Right cardiac atrium (tissue), 5 donors: Measurements from ENCODE around the gene LNP1. TPM values are rescaled to one million over a fixed set of nuclear protein-coding genes. Genes with fewer than 3 reads are reported as not detected.

Source experiments
- ATAC-seq, 2 donors: fragments of 200-7000 bp; cut with Tn5 transposase; one replicate each; pipeline versions ENCODE4 v1.8.0 to v1.9.1; 2020; ENCODE audit warnings: moderate library complexity in 2 of 2, mild to moderate bottlenecking in 1 of 2
- DNase-seq, 3 donors: peaks; one replicate each; pipeline ENCODE4 v3.0.0-alpha.2; 2020
- H3K27ac ChIP-seq: one replicate; pipeline ENCODE4 v1.5.1; 2013; ENCODE audit warnings: mild to moderate bottlenecking, low read length, control low read depth, moderate library complexity
- H3K27me3 ChIP-seq: one replicate; pipeline ENCODE4 v1.6.1; 2013; ENCODE audit not compliant: control insufficient read depth, insufficient read depth
- H3K4me1 ChIP-seq: one replicate; pipeline ENCODE4 v1.6.1; 2013; ENCODE audit warnings: low read length; ENCODE audit not compliant: control insufficient read depth, insufficient read depth
- H3K4me3 ChIP-seq: one replicate; pipeline ENCODE4 v1.5.1; 2013; ENCODE audit warnings: low read length, control low read depth
- H3K9me3 ChIP-seq: one replicate; pipeline ENCODE4 v1.6.1; 2013; ENCODE audit warnings: low read length; ENCODE audit not compliant: control insufficient read depth
- WGBS: extraction: QIAGEN DNeasy Blood & Tissue Kit; methylation state at CpG from one replicate; pipeline ENCODE4 v1.1.7; 2013; 5-methylcytosine and 5-hydroxymethylcytosine counted together
- intact Hi-C, 4 donors: fragments of 100-400 bp; cut with DNase I; formaldehyde crosslinking; loops; one replicate each; pipeline versions ENCODE4 v1.11.0 to v1.14.0; 2022 to 2023
- polyA plus RNA-seq: library from polyadenylated mRNA; stranded (reverse); fragments of 200-250 nt; gene quantifications from one replicate; pipeline ENCODE4 v1.2.3, GENCODE V29; 2013
- total RNA-seq, 4 donors: library from RNA; stranded (reverse); fragmentation: NEBNext Ultra II Directional; extraction: Animal tissue kit (Norgen Biotek cat#: 25700); gene quantifications; one replicate each; pipeline ENCODE4 v1.2.1, GENCODE V29; 2021
- donor health status: healthy with polysubstance abuse.
- donor health status: DM: no; HTN: yes; CAD: no.
- donor health status: DM: no; HTN: no; CAD: no.
- donor health status: DM: no; HTN: yes; CAD: no; lungs with severe emphysema.
- donor health status: DM: yes; HTN: yes; CAD: no.

Gene LNP1
- total and polyA plus RNA-seq, 5 donors, result 4.1 to 6.9 (median 4.1) TPM

DNA sequence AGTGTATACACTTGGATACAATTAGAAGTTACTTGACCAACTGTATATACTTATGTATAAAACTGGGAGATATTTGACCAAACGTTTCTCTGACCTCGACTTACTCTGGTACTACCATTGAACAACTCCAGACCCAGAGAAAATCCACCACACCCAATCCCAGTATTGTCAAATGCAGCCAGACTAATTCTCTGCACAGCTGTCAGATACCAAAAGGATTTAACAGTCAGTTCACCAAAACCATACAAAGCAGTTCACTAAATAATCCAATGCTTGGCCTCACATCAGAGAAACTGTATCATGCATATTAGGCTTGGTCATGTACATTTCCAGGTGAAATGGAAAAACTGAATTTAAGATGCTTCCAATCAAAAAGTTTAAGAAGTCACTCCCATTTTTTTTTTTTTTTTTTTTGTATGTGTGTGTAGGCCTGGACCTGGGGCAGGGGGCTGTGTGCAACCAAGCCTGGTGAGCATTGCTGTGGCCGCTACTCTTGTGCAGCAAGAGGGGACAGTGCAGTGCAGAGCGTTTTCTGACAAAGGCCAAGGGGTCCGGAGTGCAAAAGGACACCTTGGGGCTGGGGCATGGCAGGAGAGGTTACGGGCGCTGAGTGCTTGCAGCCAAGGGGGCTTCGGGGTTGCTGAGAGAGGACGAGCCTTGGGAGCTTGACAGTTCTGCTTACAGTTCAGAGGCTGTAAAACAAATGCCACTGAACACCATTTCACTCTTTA lies 1.8 kb upstream of the LNP1 start:
- H3K27ac ChIP-seq, result peak overlapping the region; percentile 80
- H3K27me3 ChIP-seq, result no peaks in the 10 kb centered on the region
- ATAC-seq, result no peak
- intact Hi-C loops, result no loop called here
- H3K4me3 ChIP-seq, result peak overlapping the region; percentile 93
- H3K9me3 ChIP-seq, result no peaks in the 10 kb centered on the region
- DNase-seq, result no peak
- H3K4me1 ChIP-seq, result peaks cover 2% of the 10 kb centered on the region
- 30% methylated on average over 9 of the region's 9 CpGs for WGBS

DNA sequence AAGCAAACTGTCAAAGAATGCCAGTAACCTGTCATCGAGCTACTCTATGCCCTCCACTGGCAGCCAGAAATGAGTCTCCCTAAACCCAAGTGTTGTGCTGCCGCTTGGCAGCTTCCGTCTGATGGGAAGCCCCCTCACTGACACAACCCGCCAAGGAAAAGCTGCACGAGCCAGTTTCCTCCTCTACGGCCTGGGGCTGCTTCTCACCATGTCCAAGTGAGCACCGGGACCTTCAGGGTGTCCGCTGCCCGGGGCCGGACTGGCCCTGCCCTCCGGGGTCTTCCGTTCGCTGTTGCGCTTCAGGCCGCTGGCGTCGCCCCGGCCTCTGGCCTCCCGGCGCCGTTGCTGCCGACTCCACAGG lies 940 bp upstream of the LNP1 start:
- H3K9me3 ChIP-seq, result no peaks in the 10 kb centered on the region
- peak; percentile 13 to 38 for ATAC-seq
- no peak for DNase-seq
- peak overlapping the region; percentile 93 for H3K4me3 ChIP-seq
- H3K4me1 ChIP-seq, result peaks cover 2% of the 10 kb centered on the region
- no peaks in the 10 kb centered on the region for H3K27me3 ChIP-seq
- under 1% methylated on average over 22 of the region's 22 CpGs for whole genome bisulfite sequencing
- intact Hi-C loops, result no loop called here
- H3K27ac ChIP-seq, result peak overlapping the region; percentile 96

DNA sequence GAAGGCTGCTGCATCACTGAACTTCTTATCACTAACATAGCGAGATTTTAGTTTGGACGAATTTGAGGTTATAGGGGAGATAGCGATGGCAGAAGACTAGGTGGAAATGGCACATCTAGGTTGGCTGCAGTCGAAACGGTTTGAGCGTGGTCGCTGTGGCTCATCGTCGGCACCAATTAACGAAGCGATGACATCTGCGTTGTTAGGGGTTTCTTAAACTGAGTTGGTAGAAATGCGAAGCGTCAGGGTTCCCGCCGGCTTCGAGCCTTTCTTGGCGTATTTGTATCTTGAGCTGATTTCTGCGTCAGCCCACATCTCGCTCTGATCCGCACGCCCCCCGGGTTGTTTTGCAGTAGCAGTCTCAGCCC lies 319 bp downstream of the LNP1 start:
- WGBS, result under 1% methylated on average over 23 of the region's 23 CpGs
- peak overlapping the region; percentile 93 for H3K4me3 ChIP-seq
- no peaks in the 10 kb centered on the region for H3K9me3 ChIP-seq
- H3K27me3 ChIP-seq, result no peaks in the 10 kb centered on the region
- peak; percentile 26 to 75 (median 65) for DNase-seq
- peak overlapping the region; percentile 96 for H3K27ac ChIP-seq
- H3K4me1 ChIP-seq, result peaks cover 2% of the 10 kb centered on the region
- ATAC-seq, result peak; percentile 3 to 20
- intact Hi-C loops, result no loop called here

DNA sequence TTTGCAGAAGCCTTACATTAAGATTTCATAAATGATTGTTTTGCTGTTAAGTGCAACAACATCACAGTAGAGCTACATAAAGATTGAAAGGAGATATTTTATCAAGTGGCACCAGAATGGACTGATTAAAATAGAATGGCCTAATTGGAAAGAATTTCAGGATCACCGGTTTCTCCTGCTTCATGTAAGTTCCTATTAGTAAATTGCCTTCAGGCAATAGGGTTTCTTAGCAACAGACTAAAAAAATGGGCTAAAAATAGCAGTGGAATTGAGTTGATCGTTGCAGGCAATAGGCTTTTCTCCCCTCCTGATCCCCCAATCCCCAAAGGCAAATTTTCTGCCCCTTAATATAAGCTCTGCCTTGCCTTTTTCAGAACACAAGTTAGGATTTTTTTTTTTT lies 917 bp downstream of the LNP1 start:
- intact Hi-C loops, result no loop called here
- ATAC-seq, result no peak
- no peak for DNase-seq
- Histone ChIP-seq H3K27me3 (no peaks in the 10 kb centered on the region), H3K9me3 (no peaks in the 10 kb centered on the region), H3K4me3 (peak overlapping the region; percentile 93), H3K27ac (no peak overlapping the region), H3K4me1 (peaks cover 2% of the 10 kb centered on the region)
- WGBS, result 1% methylated on average over 2 of the region's 2 CpGs

DNA sequence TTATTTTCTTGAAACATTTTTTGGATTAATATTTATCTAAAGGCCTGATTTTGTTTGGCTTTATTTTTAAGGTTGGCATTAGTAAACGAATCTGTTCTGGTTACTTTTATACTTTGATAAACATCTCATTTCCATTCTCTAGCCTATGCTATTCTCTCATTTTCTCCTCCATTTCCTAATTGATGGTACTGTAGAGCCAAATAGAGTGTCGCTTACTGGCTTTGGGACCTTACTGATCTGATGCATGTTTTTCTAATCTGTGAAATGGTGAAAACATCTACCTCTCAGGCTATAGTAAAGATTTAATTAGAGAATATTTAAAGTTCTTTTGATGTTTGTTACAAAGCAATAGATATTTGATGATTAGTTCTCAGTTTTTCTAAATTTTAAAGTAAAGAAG lies 1.6 kb downstream of the LNP1 start:
- no peak overlapping the region for H3K27ac ChIP-seq
- intact Hi-C loops, result no loop called here
- H3K9me3 ChIP-seq, result no peaks in the 10 kb centered on the region
- ATAC-seq (no peak), DNase-seq (no peak)
- 24% methylated on average over 2 of the region's 2 CpGs for WGBS
- peak overlapping the region; percentile 93 for H3K4me3 ChIP-seq
- H3K4me1 ChIP-seq, result peaks cover 2% of the 10 kb centered on the region
- no peaks in the 10 kb centered on the region for H3K27me3 ChIP-seq

DNA sequence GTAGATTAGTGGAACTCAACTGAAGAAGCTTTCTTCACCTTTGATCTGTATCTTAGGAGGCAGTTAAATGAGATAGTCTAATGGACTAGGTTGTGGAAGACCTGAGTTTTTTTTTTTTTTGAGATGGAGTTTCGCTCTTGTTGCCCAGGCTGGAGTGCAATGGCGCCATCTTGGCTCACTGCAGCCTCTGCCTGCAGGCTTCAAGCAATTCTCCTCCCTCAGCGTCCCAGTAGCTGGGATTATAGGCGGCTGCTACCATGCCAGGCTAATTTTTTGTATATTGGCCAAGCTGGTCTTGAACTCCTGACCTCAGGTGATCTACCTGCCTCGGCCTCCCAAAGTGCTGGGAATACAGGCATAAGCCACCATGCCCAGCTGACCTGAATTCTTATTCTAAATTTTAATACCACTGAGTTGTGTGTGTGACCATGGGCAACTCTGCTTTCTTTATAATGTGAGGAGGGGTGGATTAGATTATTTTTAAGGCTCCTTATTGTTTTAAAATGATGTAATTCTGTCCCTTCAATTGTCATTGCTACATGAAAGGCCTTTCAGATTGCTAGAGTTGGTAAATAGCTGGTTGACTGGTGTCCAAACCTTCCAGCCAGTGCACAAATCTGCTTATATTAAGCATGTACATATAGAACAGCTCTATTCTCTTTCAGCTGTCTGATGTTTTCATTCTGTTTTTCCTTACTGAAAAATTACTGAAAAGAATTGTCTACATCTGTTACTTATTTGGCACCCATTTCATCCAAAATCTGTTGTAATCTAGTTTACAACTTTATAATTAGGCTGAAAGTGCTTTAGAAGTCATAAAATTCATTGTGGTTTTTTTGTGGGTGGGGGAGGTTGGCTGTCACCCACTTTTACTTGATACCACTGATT lies 2.3 kb downstream of the LNP1 start:
- Histone ChIP-seq H3K27me3 (no peaks in the 10 kb centered on the region), H3K9me3 (no peaks in the 10 kb centered on the region), H3K27ac (peak overlapping the region; percentile 19), H3K4me1 (peaks cover 2% of the 10 kb centered on the region), H3K4me3 (peak overlapping the region; percentile 36)
- ATAC-seq (no peak), DNase-seq (peak in 1 of 3 donors; percentile 51)
- intact Hi-C loops, result no loop called here
- 44% methylated on average over 5 of the region's 5 CpGs for WGBS

DNA sequence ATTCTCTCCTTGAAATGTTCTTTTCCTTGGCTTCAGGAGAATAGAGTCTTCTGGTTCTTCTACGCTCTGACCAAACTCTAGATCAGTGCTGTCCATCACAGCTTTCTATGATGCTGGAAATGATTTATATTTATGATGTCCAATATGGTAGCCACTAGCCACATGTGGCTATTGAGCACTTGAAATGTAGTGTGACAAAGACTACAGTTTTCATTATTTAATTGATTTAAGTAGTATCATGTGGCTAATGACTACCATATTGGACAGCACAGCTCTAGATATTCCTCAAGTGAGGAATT lies 2.9 kb downstream of the LNP1 start:
- Histone ChIP-seq H3K4me3 (no peak overlapping the region), H3K9me3 (no peaks in the 10 kb centered on the region), H3K27me3 (no peaks in the 10 kb centered on the region), H3K4me1 (peaks cover 2% of the 10 kb centered on the region), H3K27ac (no peak overlapping the region)
- intact Hi-C loops, result no loop called here
- DNase-seq, result no peak
- no peak for ATAC-seq
- WGBS, result 83% methylated on average over 1 of the region's 1 CpG

DNA sequence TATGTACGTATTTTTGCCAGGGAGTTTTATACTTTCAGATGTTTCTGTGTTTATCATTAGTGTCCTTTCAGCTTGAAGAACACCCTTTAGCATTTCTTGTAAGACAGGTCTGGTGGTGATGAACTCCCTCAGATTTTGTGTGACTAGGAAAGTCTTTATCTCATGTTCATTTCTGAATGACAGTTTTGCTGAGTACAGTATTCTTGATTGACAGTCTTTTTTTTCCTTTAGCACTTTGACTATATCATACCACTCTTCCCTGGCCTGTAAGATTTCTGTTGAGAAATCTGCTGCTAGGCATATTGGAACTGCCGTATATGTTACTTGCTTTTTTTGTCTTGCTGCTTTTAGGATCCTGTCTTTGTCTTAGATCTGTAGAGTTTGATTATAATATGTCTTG lies 5.8 kb downstream of the LNP1 start:
- WGBS, result 97% methylated on average over 2 of the region's 2 CpGs
- Histone ChIP-seq H3K4me3 (no peak overlapping the region), H3K27ac (no peak overlapping the region), H3K9me3 (no peaks in the 10 kb centered on the region), H3K27me3 (no peaks in the 10 kb centered on the region), H3K4me1 (no peaks in the 10 kb centered on the region)
- ATAC-seq (no peak), DNase-seq (no peak)
- intact Hi-C loops, result no loop called here

DNA sequence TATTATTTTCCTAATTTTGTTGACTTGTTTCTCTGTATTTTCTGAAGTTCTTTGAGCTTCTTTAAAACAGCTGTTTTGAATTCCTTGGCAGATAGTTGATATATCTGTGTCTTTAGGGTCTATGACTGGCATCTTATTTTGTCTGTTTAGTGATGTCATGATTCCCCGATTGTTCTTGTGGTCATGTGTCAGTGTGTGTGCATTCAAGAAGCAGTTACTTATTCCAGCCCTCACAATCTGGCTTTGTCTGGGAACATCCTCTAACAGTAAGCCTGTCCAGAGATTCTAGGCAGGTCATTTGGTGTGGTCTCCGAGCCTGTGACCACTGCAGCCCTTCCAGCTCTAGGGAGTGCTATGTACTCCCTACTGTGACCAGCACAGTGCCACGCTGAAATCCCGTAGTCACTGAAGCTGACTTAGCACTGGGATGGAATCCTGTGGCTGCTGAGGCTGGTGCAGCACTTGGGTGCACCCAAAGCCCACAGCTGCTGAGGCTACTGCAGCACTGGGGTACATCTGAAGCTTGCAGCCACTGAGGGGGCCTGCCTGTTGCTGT lies 6.7 kb downstream of the LNP1 start:
- intact Hi-C loops, result no loop called here
- WGBS, result 93% methylated on average over 4 of the region's 4 CpGs
- Histone ChIP-seq H3K4me3 (no peak overlapping the region), H3K27me3 (no peaks in the 10 kb centered on the region), H3K4me1 (no peaks in the 10 kb centered on the region), H3K27ac (no peak overlapping the region), H3K9me3 (no peaks in the 10 kb centered on the region)
- ATAC-seq (no peak), DNase-seq (no peak)

DNA sequence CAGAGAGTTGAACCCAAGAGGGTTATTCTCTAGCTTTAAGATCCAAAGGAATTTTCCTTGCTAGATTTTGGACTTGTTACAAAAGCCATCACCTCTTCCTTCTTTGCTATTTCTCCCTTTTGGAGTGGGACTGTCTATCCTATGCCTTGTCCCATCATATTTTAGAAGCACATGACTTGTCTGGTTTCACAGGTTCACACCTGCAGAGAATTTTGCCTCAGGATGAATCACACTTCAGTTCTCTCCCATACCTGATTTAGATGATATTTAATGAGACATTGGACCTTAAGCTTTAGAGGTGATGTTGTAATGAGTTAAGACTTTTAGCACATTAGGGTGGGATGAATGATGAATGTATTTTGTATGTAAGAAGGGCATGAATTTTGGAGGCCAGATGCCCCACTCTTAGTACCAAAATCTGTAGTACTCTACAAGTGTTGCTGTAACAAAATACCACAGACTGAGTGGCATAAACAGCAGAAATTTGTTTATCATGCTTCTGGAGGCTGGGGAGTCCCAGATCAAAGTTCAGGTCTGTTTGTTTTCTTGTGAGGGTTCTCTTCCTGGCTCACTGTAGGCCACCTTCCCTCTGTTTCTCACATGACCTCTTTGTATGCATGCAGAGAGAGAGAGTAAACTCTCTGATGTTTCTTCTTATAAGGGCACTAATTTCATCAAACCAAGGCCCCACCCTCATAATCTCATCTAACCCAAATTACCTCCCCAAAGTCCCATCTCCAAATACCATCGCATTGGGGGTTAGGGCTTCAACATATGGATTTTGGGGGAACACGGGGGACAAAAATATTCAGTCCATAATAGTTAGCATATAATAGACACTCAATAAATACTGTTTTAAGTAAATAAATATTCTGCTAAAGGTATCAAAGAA lies 10.0 kb downstream of the LNP1 start:
- DNase-seq, result no peak
- WGBS, result 98% methylated on average over 2 of the region's 2 CpGs
- Histone ChIP-seq H3K27me3 (no peaks in the 10 kb centered on the region), H3K4me1 (no peaks in the 10 kb centered on the region), H3K9me3 (no peaks in the 10 kb centered on the region), H3K27ac (no peak overlapping the region), H3K4me3 (no peak overlapping the region)
- ATAC-seq, result no peak
- intact Hi-C loops, result no loop called here
